D341Med (cell line): ENCODE data around the gene AKT2.
A peak's percentile ranks its signal among the peaks of the same experiment; 100 is the strongest.
"Not testable (repeated sequence)": the region's sequence is repeated elsewhere in the genome, so short reads cannot be mapped to it uniquely, and the experiment has no call there.

ENCODE experiments used
- DNase-seq: peaks from one replicate; pipeline ENCODE4 v3.0.0; 2012; ENCODE audit warnings: low spot score

AKT2 gene

DNA sequence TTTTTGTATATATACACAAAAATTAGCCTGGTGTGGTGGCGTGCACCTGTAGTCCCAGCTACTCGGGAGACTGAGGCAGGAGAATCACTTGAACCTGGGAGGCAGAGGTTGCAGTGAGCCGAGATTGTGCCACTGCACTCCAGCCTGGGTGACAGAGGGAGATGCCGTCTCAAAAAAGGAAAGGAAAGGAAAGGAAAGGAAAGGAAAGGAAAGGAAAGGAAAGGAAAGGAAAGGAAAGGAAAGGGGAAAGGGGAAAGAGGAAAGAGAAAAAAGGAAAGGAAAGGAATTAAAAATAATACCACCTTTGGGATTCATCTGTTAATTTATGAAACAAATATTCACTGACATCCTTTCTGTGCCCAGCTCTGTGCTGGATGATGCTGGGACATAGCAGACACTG, 66.1 kb downstream of the AKT2 start:
- not testable (repeated sequence) for DNase-seq

DNA sequence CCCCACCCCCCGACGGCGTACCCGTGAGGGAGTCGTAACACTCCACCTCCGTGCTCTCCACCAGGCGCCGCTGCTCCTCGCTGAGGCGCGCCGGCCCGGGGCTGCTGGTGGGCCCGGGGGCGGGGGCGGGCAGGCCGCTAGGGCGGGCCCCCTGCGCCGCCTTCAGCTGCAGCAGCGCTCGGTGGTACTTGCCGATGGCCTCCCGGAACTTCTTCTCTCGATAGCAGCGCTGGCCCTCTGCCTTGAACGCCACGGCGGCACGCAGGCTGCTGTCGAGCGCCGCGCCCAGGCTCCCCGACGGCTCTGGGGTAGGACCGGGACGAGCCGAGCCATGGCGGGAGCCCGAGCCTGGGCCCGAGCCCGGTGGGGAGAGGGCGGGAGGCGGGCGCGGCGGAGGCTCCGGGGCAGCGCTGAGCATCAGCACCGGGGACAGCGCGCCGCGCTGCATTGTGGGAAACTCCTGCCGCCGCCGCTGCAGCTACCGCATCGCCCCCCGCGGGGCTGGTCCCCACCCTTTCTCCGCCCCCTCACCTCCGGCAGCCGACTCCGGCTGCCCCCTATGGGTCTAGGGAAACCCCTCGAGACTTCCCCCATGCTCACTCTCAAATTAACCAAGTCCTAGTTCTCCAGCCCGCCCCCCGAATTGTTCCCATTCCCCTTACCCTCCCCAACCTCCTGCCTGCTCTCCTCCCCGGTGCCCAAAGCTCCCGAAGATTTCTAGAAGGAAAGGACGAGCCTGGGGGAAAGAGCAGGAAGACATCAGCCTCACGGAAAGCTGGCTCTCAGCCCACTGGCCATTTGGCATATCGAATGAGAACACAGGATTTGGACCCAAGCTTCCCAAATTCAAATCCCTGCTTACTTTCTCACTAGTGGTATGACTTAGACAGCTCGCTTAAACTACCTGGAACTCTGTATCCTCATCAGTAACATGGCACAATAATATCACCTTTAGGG, 66.9 kb downstream of the AKT2 start, which contains the start of gene TTC9B:
TSS of gene TTC9B (minus strand) at position 451 of the 957 bp plus-strand sequence. CDS start at position 448, 3 bp downstream.
- peak; percentile 75 for DNase-seq

DNA sequence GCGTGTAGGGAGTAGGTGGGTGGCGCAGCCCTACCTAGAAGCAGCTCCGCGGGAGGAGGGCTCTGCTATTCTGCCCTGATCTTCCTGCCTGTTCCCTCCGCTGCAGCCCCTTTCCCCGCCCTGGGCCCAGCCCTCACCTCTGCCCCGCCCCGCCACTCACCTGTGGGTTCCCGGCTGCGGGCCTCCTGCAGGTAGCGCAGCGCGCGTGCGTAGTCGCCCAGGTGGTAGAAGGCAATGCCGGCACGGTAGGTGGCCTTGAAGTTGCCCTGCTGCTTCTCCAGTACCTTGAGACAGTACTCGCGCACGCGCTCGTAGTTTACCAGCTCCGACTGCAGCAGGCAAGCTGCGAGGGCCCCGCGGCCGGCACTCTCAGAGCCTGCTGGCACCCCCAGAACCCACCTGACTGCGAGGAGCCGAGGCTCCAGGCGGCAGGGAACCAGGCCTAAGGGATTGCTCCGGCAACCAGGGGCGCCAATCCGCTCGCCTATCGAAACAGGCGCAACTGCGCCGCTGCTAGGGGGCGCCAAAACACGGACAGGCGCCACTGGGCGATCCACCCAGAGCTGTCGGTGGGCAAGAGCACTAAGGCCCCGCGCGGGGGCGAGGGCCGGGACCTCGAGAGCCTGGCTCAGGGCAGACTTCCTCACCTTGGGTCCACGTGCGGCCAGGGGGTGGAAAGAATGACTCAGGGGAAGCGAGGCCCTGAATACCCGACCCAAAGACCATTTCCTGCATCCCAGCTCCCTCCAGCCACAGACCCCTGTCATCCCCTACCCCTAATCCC, 67.9 kb downstream of the AKT2 start:
- DNase-seq = peak; percentile 81

DNA sequence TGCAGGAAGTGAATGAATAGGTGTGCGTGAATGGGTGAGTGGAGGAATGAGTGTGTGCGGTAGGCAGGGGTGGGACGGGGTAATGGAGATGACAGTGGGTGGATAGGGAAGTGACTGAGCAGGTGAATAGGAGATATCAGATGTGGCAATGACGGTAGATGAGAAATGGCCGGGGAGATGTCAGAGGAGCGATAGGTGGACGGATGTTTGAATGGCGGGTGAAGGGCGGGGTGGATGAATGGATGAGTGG, 68.4 kb downstream of the AKT2 start:
- DNase-seq = no peak

DNA sequence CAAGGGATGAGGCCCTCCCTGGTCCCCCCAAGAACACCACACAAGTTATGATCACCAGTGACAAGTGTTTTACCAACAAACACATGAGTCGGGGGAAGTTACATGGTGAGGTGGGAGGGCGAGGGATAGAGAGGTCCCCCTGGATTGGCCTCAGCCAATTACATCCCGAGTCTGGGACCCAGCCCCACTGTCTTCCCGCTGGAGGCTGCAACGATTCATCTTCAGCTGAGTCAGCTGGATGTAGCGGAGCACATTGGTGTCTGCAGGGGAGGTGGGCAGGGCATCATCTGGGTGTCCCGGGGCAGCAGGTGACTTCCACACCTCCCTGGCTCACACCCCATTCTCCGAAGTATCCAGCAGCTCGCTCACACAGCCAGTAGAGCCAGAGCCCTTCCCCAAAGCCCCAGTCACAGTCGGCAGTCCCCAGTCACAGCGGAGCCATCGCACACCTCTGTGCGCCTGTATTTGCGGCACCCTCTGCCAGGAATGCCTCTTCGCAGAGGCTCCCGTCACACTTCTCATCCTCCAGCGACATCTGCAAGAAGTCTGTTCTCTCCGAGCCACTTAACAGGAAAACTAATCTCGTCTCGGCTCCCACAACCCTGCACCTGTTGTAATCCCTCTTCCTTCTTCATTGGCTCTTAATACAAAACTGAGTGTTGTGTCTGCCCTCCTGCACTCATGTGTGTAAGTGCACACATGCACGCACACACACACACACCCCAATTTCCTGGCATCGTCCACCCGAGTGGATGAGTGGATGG, 69.0 kb downstream of the AKT2 start:
- DNase-seq = no peak

DNA sequence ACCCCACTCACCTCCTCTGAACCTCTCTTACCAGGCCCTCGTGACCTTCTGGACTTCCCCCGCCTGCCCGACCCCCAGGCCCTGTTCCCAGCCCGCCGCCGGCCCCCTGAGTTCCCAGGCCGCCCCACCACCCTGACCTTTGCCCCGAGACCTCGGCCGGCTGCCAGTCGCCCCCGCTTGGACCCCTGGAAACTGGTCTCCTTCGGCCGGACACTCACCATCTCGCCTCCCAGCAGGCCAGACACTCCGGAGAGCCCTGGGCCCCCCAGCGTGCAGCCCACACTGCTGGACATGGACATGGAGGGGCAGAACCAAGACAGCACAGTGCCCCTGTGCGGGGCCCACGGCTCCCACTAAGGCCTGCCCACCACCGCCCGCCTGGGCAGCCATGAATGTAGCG, 70.2 kb downstream of the AKT2 start:
- peak; percentile 31 for DNase-seq

DNA sequence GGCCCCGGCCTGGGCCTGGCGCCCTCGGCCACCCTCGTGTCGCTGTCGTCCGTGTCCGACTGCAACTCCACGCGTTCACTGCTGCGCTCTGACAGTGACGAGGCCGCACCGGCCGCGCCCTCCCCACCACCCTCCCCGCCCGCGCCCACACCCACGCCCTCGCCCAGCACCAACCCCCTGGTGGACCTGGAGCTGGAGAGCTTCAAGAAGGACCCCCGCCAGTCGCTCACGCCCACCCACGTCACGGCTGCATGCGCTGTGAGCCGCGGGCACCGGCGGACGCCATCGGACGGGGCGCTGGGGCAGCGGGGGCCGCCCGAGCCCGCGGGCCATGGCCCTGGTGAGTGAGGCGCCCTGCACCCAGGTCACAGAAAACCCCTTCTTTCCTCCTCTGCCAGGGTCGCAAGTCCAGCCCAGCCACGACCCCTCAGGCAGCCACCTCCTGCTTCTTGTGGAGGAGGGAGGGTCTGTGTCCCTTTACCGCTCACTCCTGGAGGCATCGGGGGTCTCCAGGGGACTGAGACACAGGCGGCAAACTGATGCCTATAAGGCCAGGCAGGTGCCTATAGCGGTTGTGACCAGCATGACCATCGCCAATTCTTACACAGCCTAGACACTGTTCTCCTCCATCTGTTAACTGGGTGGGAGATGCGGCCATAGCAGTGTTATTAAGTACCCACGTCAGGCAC, 71.1 kb downstream of the AKT2 start:
- peak; percentile 28 for DNase-seq

DNA sequence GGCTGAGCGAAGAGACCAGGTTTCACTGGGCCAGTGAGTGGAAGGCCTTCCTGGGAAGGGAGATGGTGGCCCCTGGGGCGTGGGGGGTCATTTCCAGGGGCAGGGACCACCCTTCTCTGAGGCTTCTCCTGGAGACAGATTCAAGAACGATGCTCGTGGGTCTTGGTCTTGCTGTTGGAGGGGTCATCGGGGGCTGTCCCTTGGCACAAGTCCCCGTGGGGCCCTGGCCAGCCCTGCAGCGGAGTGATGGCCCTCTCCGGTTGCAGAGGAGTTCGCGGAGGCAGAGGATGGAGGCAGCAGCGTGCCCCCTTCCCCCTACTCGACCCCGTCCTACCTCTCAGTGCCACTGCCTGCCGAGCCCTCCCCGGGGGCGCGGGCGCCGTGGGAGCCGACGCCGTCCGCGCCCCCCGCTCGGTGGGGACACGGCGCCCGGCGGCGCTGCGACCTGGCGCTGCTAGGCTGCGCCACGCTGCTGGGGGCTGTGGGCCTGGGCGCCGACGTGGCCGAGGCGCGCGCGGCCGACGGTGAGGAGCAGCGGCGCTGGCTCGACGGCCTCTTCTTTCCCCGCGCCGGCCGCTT, 71.8 kb downstream of the AKT2 start:
- DNase-seq = peak; percentile 36

DNA sequence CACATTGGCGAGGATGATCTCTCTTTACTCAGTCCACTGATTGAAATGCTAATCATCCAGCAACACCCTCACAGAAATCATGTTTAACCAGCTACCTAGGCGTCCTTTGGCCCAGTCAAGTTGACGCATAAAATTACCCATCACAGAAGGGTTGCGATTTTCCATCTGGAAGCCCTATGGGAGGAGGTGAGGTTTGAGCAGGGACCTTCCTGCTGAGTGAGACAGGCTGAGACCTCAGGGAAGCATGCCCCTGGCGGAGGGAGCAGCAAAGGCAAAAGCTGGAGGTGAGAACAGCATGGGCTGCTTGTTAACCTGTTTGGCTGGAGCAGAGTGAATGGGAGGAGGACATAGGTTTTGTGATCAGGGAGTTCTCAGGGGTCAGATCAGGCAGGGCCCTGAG, 74.3 kb downstream of the AKT2 start:
- no peak for DNase-seq

DNA sequence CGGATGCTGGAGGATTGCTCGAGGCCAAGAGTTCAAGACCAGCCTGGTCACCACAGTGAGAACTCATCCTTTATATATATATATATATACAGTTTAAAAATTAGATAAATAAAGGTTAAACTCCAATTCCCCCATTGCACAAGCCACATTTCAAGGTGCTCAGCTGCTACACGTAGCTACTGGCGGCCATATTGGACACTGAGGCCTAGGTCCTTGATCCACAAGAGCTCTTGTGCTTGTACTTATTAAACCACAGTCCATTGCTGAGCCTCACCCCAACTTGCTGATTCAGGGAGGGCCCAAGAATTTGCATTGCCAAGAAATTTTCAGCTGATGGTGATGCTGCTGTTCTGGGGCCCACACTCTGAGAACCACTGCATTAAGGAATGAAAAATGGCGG, 76.5 kb downstream of the AKT2 start:
- DNase-seq = no peak

DNA sequence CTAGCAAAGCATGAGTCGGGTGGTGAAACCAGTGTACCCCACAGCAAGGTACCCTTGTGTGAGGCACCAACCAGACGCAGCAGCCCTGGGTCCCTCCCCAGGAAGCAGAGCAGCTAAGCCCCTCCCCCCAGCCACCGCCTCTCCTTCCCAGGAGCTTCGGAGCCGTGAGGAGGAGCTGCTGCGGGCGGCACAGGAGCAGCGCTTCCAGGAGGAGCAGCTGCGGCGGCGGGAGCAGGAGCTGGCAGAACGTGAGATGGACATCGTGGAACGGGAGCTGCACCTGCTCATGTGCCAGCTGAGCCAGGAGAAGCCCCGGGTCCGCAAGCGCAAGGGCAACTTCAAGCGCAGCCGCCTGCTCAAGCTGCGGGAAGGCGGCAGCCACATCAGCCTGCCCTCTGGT, 79.4 kb downstream of the AKT2 start:
- DNase-seq = no peak

DNA sequence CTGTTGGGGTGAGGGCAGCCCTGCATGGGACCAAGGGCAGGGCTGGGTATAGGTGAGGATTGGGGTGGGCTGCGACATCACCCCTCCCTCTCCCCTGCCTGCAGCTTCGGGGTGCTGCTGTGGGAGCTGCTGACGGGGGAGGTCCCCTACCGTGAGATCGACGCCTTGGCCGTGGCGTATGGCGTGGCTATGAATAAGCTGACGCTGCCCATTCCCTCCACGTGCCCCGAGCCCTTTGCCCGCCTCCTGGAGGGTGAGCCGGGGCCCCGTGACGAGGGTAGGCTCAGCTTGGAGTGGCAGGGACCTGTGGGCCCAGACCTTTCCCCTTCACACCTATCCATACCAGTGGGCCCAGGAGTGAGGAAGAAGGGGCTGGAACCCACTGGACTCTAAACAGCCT, 80.8 kb downstream of the AKT2 start:
- no peak for DNase-seq

DNA sequence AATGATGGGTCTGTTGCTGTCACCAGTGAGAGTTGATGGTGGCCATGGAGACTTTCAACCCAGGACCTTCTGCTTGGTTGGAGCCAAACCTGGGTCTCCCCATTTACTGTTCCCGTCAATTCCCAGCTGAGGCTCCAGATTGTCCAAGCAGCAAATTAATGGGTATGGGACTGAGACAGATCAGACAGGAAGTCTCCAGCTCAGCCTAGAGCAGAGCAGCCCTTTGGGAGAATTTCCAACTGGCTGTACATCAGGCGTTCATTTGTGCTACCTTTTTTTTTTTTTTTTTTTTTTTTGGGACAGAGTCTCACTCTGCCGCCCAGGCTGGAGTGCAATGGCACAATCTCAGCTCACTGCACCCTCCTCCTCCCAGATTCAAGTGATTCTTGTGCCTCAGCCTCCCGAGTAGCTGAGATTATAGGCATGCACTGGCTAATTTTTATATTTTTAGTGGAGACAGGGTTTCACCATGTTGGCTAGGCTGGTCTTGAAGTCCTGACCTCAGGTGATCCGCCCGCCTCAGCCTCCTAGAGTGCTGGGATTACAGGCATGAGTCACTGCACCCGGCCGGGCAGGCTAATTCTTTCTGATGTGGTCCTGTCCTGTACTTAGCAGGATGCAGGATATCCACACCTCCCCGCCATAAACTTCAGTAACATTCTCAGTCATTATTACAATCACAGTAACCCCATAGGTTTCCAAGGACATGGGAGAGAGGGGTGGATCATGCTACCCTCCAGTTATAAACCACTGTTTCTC, 84.6 kb downstream of the AKT2 start:
- DNase-seq = no peak

DNA sequence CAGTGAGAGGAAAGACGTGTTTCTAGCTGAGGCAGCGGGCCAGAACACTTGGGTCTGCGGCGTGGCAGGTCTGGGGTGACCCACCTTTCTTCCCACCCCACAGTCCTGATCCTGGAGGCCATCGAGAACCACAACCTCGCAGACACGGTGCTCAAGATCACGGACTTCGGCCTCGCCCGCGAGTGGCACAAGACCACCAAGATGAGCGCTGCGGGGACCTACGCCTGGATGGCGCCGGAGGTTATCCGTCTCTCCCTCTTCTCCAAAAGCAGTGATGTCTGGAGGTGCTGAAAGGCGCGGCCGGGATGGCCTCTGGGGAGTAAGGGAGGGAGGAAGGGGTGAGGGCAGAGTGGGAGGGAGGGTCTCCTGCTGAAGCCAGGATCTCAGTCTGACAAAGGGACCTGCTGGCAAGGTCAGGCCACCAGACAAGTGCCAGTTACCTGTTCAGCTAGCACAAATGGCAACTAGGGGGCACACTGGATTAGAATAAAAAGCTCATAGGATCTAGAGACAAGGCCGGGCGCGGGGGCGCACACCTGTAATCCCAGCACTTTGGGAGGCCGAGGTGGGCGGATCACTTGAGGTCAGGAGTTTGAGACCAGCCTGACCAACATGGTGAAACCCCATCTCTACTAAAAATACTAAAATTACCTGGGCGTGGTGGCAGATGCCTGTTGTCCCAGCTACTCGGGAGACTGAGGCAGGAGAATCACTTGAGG, 86.7 kb downstream of the AKT2 start:
- DNase-seq = no peak

DNA sequence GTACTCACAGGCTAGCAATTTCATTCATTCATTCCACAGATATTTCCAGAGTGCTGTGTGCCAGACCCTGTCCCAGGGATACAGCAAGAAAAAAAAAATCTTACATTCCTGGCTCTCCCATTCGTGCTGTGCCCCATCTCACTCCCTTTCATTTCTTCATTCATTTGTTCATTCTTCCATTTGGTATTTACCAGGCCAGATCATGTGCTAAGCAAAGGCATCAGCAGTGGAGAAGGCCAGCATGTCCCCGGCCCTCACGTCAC, 91.6 kb downstream of the AKT2 start:
- DNase-seq = no peak

DNA sequence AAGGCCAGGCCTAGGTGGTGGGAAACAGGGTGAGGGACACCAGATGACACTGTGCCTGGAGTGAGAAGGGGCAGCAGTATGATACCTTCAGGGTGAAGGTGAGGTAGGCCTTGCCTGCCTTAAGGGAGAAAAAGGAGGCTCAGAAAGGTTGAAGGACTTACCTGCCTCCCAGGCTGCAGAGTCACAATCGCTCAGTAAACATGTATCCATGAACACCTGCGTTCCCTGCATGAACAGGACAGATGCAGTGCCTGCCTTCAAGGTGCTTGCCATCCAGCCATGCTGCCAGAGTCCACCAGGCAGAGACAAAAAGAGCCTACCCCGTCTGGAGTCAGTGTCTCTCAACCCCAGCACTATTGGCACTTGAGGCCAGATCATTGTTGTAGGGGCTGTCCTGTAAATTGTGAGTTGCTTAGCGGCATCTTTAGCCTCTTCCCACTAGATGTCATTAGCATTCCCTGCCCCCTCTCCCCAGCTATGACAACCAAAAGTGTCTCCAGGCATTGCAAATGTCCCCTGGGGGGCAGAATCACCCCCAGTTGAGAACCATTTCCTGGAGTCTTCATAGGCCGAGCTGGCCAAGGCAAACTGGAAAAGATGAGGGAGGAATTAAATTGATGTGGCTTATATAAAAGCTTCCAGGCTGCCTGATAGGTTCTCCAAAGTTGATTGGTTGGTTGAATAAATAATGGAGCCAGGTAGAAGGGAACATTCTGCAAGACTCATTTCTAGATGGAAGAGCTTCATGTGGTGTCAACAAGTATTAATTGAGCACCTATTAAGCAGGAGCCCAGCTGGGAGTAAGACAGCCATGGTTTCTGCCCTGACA, 92.2 kb downstream of the AKT2 start:
- no peak for DNase-seq

DNA sequence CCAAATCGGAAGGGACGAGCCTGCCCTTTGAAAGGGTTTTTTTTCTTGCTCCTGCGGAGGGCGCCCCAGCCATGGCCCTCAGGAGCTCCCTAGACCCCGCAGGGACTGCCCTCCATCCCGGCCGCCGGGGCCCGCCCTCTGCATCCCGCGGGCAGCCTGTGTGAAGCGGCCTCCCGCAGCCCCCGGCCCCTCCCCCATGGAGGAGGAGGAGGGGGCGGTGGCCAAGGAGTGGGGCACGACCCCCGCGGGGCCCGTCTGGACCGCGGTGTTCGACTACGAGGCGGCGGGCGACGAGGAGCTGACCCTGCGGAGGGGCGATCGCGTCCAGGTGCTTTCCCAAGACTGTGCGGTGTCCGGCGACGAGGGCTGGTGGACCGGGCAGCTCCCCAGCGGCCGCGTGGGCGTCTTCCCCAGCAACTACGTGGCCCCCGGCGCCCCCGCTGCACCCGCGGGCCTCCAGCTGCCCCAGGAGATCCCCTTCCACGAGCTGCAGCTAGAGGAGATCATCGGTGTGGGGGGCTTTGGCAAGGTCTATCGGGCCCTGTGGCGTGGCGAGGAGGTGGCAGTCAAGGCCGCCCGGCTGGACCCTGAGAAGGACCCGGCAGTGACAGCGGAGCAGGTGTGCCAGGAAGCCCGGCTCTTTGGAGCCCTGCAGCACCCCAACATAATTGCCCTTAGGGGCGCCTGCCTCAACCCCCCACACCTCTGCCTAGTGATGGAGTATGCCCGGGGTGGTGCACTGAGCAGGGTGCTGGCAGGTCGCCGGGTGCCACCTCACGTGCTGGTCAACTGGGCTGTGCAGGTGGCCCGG, 93.1 kb downstream of the AKT2 start:
- DNase-seq = peak; percentile 74
